Keratinocyte (primary cell): ENCODE results near the gene VMP1. TPM values are rescaled to one million over a fixed set of nuclear protein-coding genes. Genes with fewer than 3 reads are reported as not detected.

Source experiments
- DNase-seq: peaks from one replicate; pipeline ENCODE4 v3.0.0-alpha.2; 2011; ENCODE audit warnings: low read depth, missing footprints, low spot score
- FAIRE-seq: peaks from 2 replicates; lab custom pipeline; 2011; peaks lifted over from hg19 to GRCh38; lab: Jason Lieb, UNC
- H2AFZ ChIP-seq: 2 replicates; pipeline ENCODE4 v1.6.0; 2012; ENCODE audit warnings: low read length, control low read depth, inconsistent platforms; ENCODE audit not compliant: control insufficient read depth
- H3K27ac ChIP-seq: 2 replicates; pipeline ENCODE4 v1.5.1; 2011; ENCODE audit warnings: low read length; ENCODE audit not compliant: control insufficient read depth, insufficient read depth
- H3K27me3 ChIP-seq: 3 replicates; pipeline ENCODE4 v1.6.0; 2011; ENCODE audit warnings: low read length; ENCODE audit not compliant: control insufficient read depth, insufficient read depth; ENCODE audit errors: extremely low read depth
- H3K36me3 ChIP-seq, 2 experiments: 2 replicates in 1 of 2; 3 replicates in 1 of 2; pipeline ENCODE4 v1.5.1; 2011; ENCODE audit warnings: low read length in 2 of 2, mild to moderate bottlenecking in 1 of 2; ENCODE audit not compliant: control insufficient read depth in 2 of 2, insufficient read depth in 2 of 2; ENCODE audit errors: extremely low read depth in 1 of 2
- H3K4me1 ChIP-seq: 3 replicates; pipeline ENCODE4 v1.5.1; 2011; ENCODE audit warnings: low read length; ENCODE audit not compliant: control insufficient read depth, insufficient read depth; ENCODE audit errors: extremely low read depth
- H3K4me2 ChIP-seq: 3 replicates; pipeline ENCODE4 v1.6.0; 2011; ENCODE audit warnings: low read depth, low read length; ENCODE audit not compliant: control insufficient read depth, insufficient read depth; ENCODE audit errors: extremely low read depth
- H3K4me3 ChIP-seq, 3 experiments: fragments of 200-600 bp in 1 of 3; sonication (generic) in 1 of 3; 2 replicates in 2 of 3; 3 replicates in 1 of 3; pipeline ENCODE4 v1.5.1; 2011 to 2016; ENCODE audit warnings: low read length in 3 of 3, mild to moderate bottlenecking in 3 of 3, control low read depth in 2 of 3, inconsistent platforms in 1 of 3, low read depth in 1 of 3, mixed read lengths in 1 of 3, mixed run types in 1 of 3, moderate library complexity in 1 of 3; ENCODE audit not compliant: control insufficient read depth in 2 of 3, insufficient read depth in 2 of 3; ENCODE audit errors: extremely low read depth in 1 of 3
- H3K79me2 ChIP-seq: 2 replicates; pipeline ENCODE4 v1.6.0; 2012; ENCODE audit warnings: low read length; ENCODE audit not compliant: control insufficient read depth, insufficient read depth
- H3K9ac ChIP-seq: 3 replicates; pipeline ENCODE4 v1.6.0; 2011; ENCODE audit warnings: low read length; ENCODE audit not compliant: control insufficient read depth, insufficient read depth; ENCODE audit errors: extremely low read depth
- H3K9me1 ChIP-seq: 3 replicates; pipeline ENCODE4 v1.6.0; 2011; ENCODE audit warnings: low read length; ENCODE audit not compliant: control insufficient read depth, insufficient read depth; ENCODE audit errors: extremely low read depth
- H3K9me3 ChIP-seq: 2 replicates; pipeline ENCODE4 v1.5.1; 2012; ENCODE audit warnings: low read depth, low read length; ENCODE audit not compliant: control insufficient read depth
- H4K20me1 ChIP-seq: 3 replicates; pipeline ENCODE4 v1.6.0; 2011; ENCODE audit warnings: low read length; ENCODE audit not compliant: control insufficient read depth, insufficient read depth; ENCODE audit errors: extremely low read depth
- CTCF ChIP-seq, 3 experiments: IDR thresholded peaks in 1 of 3; conservative IDR thresholded peaks in 1 of 3; optimal IDR thresholded peaks in 1 of 3; 2 replicates in 2 of 3; 3 replicates in 1 of 3; pipeline versions ENCODE3 to v1.5.1; 2011; ENCODE audit warnings: low read length in 3 of 3, mild to moderate bottlenecking in 3 of 3, moderate library complexity in 2 of 3, control low read depth in 1 of 3, inconsistent platforms in 1 of 3; ENCODE audit not compliant: insufficient read depth in 2 of 3; ENCODE audit errors: extremely low read depth in 1 of 3
- EZH2 ChIP-seq: IDR thresholded peaks from one replicate; pipeline ENCODE4 v1.6.1; 2012; ENCODE audit warnings: inconsistent platforms, mild to moderate bottlenecking, low read length, moderate library complexity
- dilution Hi-C: fragments of 300-500 bp; cut with MboI; formaldehyde crosslinking; loops from one replicate; pipeline ENCODE4 v1.7.0; 2020; ENCODE audit warnings: low sequenced_read_pairs; ENCODE audit not compliant: extremely low pct_ligation_motif_present
- polyA plus RNA-seq, 5 experiments: library from polyadenylated mRNA; depleted of rRNA in 3 of 5; stranded (reverse) in 3 of 5; stranded (forward) in 1 of 5; unstranded in 1 of 5; fragments of >200 nt; gene quantifications; 1 replicate in 1 of 5; 2 replicates in 3 of 5; 3 replicates in 1 of 5; pipeline versions ENCODE4 v1.2.1 to v1.2.3, GENCODE V29; 2011 to 2012; ENCODE audit warnings: missing spikeins in 2 of 5, low read depth in 1 of 5, low replicate concordance in 1 of 5

Gene VMP1
- polyA plus RNA-seq, 1 donor (not counting 4 experiments of a cell fraction or from before 2014, with no cell fraction given) = 303 TPM

- H3K27me3 ChIP-seq = no peaks in the 10 kb centered on the region
- DNase-seq = no peak
- dilution Hi-C loops = no loop called here
- no peaks in the 10 kb centered on the region for H3K4me1 ChIP-seq
- H3K36me3 ChIP-seq = peaks cover 3 to 7% of the 10 kb centered on the region in 2 experiments
- no peaks in the 10 kb centered on the region for H3K9me3 ChIP-seq
- no peak overlapping the region for H3K9ac ChIP-seq
- H3K9me1 ChIP-seq = no peaks in the 10 kb centered on the region
- no peak for TF ChIP-seq CTCF (optimal IDR thresholded peaks at IDR 0.05 in 1 of 3, IDR thresholded peaks at IDR 0.05 in 1 of 3, conservative IDR thresholded peaks at IDR 0.05 in 1 of 3; ENCODE audit: extremely low read depth in 1 of 3, insufficient read depth in 2 of 3, low read length in 3 of 3)
- no peak for TF ChIP-seq EZH2
- no peaks in the 10 kb centered on the region for H4K20me1 ChIP-seq
- no peak for FAIRE-seq
- peaks cover 10% of the 10 kb centered on the region for H3K79me2 ChIP-seq
- no peak overlapping the region for H2AFZ ChIP-seq
- H3K4me3 ChIP-seq = no peak overlapping the region
- no peak overlapping the region for H3K27ac ChIP-seq
- no peak overlapping the region for H3K4me2 ChIP-seq
Measured at GRCh38 chr17:59734226-59734625, 26.8 kb downstream of the VMP1 start.

DNA sequence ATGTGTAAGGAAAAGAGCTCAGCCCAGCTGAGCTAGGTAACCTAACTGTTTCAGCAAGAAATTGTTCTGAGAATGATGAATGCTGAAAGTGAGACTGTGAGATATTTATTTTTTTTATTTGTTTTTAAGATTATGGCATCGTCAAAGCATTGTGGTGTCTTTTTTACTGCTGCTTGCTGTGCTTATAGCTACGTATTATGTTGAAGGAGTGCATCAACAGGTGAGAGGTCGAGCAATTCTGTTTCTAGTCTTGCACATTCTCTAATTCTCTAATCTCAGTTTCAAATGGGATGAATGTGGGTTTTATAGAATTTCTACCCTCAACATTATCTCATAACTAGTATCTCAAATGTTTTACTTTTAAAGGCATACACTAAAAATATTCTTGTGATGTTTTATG is 29.9 kb downstream of the VMP1 start:
- dilution Hi-C loops = no loop called here
- TF ChIP-seq CTCF (optimal IDR thresholded peaks at IDR 0.05 in 1 of 3, IDR thresholded peaks at IDR 0.05 in 1 of 3, conservative IDR thresholded peaks at IDR 0.05 in 1 of 3; ENCODE audit: extremely low read depth in 1 of 3, insufficient read depth in 2 of 3, low read length in 3 of 3) = no peak
- no peak for TF ChIP-seq EZH2
- H3K9ac ChIP-seq = no peak overlapping the region

More for the DNA sequence above, 29.9 kb downstream of the VMP1 start:
- Histone ChIP-seq H3K4me2 (no peak overlapping the region), H2AFZ (no peak overlapping the region), H3K27me3 (no peaks in the 10 kb centered on the region), H3K9me1 (no peaks in the 10 kb centered on the region), H3K36me3 (peaks cover 3 to 7% of the 10 kb centered on the region in 2 experiments), H3K9me3 (no peaks in the 10 kb centered on the region), H4K20me1 (no peaks in the 10 kb centered on the region), H3K27ac (no peak overlapping the region), H3K4me3 (no peak overlapping the region), H3K79me2 (no peaks in the 10 kb centered on the region), H3K4me1 (no peaks in the 10 kb centered on the region)
- no peak for DNase-seq
- no peak for FAIRE-seq
